Measurements from ENCODE around the gene RARS2.

DNA sequence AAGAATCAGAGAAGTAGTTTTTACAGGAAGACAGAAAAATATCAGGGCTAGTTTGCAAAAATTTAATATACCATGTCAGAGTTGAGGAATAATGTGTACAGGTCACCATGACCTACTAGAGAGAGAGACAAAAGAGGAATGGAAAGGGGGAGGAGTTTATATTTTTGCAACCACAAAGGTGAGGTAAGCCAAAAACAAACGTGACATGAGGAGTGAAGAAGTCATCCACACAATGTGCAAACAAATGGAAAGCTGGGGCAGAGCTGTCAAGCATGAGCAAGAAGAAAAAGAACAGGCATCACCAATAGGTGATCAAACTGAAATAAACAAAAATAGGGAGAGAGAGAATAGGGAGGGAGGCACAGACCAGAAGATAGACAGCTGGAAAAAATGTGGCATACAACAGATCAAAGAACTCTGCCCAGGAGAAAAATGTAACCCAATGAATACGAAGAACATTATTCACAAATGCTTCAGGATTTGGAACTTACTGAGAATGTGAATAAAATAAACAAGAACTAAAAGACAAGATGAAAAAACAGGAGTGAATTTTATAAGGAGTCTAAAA is 15.5 kb downstream of the RARS2 start:
- TF ChIP-seq, protein P1, sequence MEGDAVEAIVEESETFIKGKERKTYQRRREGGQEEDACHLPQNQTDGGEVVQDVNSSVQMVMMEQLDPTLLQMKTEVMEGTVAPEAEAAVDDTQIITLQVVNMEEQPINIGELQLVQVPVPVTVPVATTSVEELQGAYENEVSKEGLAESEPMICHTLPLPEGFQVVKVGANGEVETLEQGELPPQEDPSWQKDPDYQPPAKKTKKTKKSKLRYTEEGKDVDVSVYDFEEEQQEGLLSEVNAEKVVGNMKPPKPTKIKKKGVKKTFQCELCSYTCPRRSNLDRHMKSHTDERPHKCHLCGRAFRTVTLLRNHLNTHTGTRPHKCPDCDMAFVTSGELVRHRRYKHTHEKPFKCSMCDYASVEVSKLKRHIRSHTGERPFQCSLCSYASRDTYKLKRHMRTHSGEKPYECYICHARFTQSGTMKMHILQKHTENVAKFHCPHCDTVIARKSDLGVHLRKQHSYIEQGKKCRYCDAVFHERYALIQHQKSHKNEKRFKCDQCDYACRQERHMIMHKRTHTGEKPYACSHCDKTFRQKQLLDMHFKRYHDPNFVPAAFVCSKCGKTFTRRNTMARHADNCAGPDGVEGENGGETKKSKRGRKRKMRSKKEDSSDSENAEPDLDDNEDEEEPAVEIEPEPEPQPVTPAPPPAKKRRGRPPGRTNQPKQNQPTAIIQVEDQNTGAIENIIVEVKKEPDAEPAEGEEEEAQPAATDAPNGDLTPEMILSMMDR (IDR thresholded peaks at IDR 0.05; ENCODE audit: low read length), result no peak
- TF ChIP-seq EZH2 (IDR thresholded peaks at IDR 0.05; ENCODE audit: borderline replicate concordance, low read length), result no peak
